Trophoblast cell (in vitro differentiated cells and primary cell): Measurements from ENCODE around the gene CLTB.
A peak's percentile ranks its signal among the peaks of the same experiment; 100 is the strongest.

ENCODE experiments used
- DNase-seq, 2 donors: peaks; one replicate each; pipeline ENCODE4 v3.0.0-alpha.2; 2016
- H2AFZ ChIP-seq: 2 replicates; pipeline ENCODE4 v1.6.1; 2013; ENCODE audit warnings: low read length, moderate library complexity, mild to moderate bottlenecking; ENCODE audit not compliant: insufficient read depth, poor library complexity
- H2AK5ac ChIP-seq: 2 replicates; pipeline ENCODE4 v1.6.1; 2013; ENCODE audit warnings: mild to moderate bottlenecking, low read length
- H2BK120ac ChIP-seq: 2 replicates; pipeline ENCODE4 v1.6.1; 2013; ENCODE audit warnings: low read length, mild to moderate bottlenecking, moderate library complexity; ENCODE audit not compliant: insufficient read depth, poor library complexity
- H2BK12ac ChIP-seq: 2 replicates; pipeline ENCODE4 v1.6.1; 2013; ENCODE audit warnings: mild to moderate bottlenecking, low read length, moderate library complexity
- H2BK5ac ChIP-seq: 2 replicates; pipeline ENCODE4 v1.6.1; 2013; ENCODE audit warnings: low read length, low read depth, moderate library complexity, mild to moderate bottlenecking; ENCODE audit not compliant: poor library complexity
- H3K14ac ChIP-seq: 2 replicates; pipeline ENCODE4 v1.6.1; 2013; ENCODE audit warnings: mild to moderate bottlenecking, low read length
- H3K18ac ChIP-seq: 2 replicates; pipeline ENCODE4 v1.6.1; 2013; ENCODE audit warnings: mild to moderate bottlenecking, low read length
- H3K23ac ChIP-seq: 2 replicates; pipeline ENCODE4 v1.6.1; 2013; ENCODE audit warnings: low read length
- H3K27ac ChIP-seq: 2 replicates; pipeline ENCODE4 v1.5.1; 2013; ENCODE audit warnings: low read depth, mild to moderate bottlenecking, inconsistent platforms, low read length, moderate library complexity
- H3K27me3 ChIP-seq: 2 replicates; pipeline ENCODE4 v1.6.1; 2013; ENCODE audit warnings: inconsistent platforms, mild to moderate bottlenecking, low read length, moderate library complexity; ENCODE audit not compliant: insufficient read depth
- H3K36me3 ChIP-seq, 2 experiments: 1 replicate in 1 of 2; 2 replicates in 1 of 2; pipeline ENCODE4 v1.6.1; 2013; ENCODE audit warnings: low read length in 2 of 2, mild to moderate bottlenecking in 2 of 2, moderate library complexity in 1 of 2; ENCODE audit not compliant: insufficient read depth in 2 of 2, control insufficient read depth in 1 of 2
- H3K4ac ChIP-seq: 2 replicates; pipeline ENCODE4 v1.6.1; 2013; ENCODE audit warnings: low read depth, mild to moderate bottlenecking, low read length, moderate library complexity
- H3K4me1 ChIP-seq, 2 experiments: 1 replicate in 1 of 2; 2 replicates in 1 of 2; pipeline ENCODE4 v1.6.1; 2013; ENCODE audit warnings: low read length in 2 of 2, mild to moderate bottlenecking in 2 of 2, moderate library complexity in 1 of 2; ENCODE audit not compliant: insufficient read depth in 2 of 2, control insufficient read depth in 1 of 2
- H3K4me2 ChIP-seq: 2 replicates; pipeline ENCODE4 v1.6.1; 2013; ENCODE audit warnings: inconsistent platforms, mild to moderate bottlenecking, low read length, moderate library complexity
- H3K4me3 ChIP-seq: 2 replicates; pipeline ENCODE4 v1.5.1; 2013; ENCODE audit warnings: mild to moderate bottlenecking, low read depth, low read length, inconsistent platforms
- H3K79me1 ChIP-seq: one replicate; pipeline ENCODE4 v1.6.1; 2013; ENCODE audit warnings: low read length
- H3K79me2 ChIP-seq: 2 replicates; pipeline ENCODE4 v1.6.1; 2013; ENCODE audit warnings: low read length, mild to moderate bottlenecking; ENCODE audit not compliant: control insufficient read depth, insufficient read depth, poor library complexity
- H3K9ac ChIP-seq: 2 replicates; pipeline ENCODE4 v1.6.1; 2013; ENCODE audit warnings: mild to moderate bottlenecking, low read length
- H3K9me3 ChIP-seq: 2 replicates; pipeline ENCODE4 v1.6.1; 2013; ENCODE audit warnings: low read depth, mild to moderate bottlenecking, control low read depth, inconsistent platforms, low read length; ENCODE audit not compliant: insufficient read depth
- H4K12ac ChIP-seq: 2 replicates; pipeline ENCODE4 v1.6.1; 2013; ENCODE audit warnings: low read depth, mild to moderate bottlenecking, low read length, moderate library complexity
- H4K8ac ChIP-seq: 2 replicates; pipeline ENCODE4 v1.6.1; 2013; ENCODE audit warnings: low read depth, mild to moderate bottlenecking, low read length, moderate library complexity
- H4K91ac ChIP-seq: one replicate; pipeline ENCODE4 v1.6.1; 2013; ENCODE audit warnings: low read depth, mild to moderate bottlenecking, low read length, moderate library complexity
- WGBS: extraction: QIAGEN DNeasy Blood & Tissue Kit; methylation state at CpG from one replicate; pipeline ENCODE4 v1.1.7; 2013; ENCODE audit warnings: missing lambda C conversion rate; ENCODE audit not compliant: insufficient read length, insufficient coverage; ENCODE audit errors: extremely low coverage; 5-methylcytosine and 5-hydroxymethylcytosine counted together

The CLTB gene

GRCh38 chr5:176389135-176390123 lies 26.9 kb downstream of the CLTB start:
- peak overlapping the region; percentile 92 for H2AK5ac ChIP-seq

GRCh38 chr5:176388444-176389134 lies 27.8 kb downstream of the CLTB start, which contains the start of the genes HIGD2A and NOP16:
HIGD2A (plus strand) TSS chr5:176388751; CDS start chr5:176388820, 69 bp downstream.
NOP16 (minus strand) TSS chr5:176388598; CDS start chr5:176388539, 59 bp downstream.
- H3K23ac ChIP-seq = no peak within 1 kb of the TSS
- H2AFZ ChIP-seq = peak within 1 kb of the TSS; percentile 84
- H3K14ac ChIP-seq = peak within 1 kb of the TSS; percentile 96
- peak within 1 kb of the TSS; percentile 86 for H3K4ac ChIP-seq
- H2BK5ac ChIP-seq = peak within 1 kb of the TSS; percentile 96
- H2BK120ac ChIP-seq = peak within 1 kb of the TSS; percentile 92
- peak within 1 kb of the TSS; percentile 96 for H3K27ac ChIP-seq
- no CpG with 5 or more reads among the region's 47 CpGs for WGBS
- no peak within 1 kb of the TSS for H2BK12ac ChIP-seq
- peak within 1 kb of the TSS; percentile 97 for H4K12ac ChIP-seq
- peaks cover 0 to 7% of the 10 kb centered on the region in 2 experiments for H3K4me1 ChIP-seq
- H3K79me2 ChIP-seq = peaks cover 11% of the 10 kb centered on the region
- H3K18ac ChIP-seq = peak within 1 kb of the TSS; percentile 91
- peak within 1 kb of the TSS; percentile 95 for H4K91ac ChIP-seq
- peaks cover 9% of the 10 kb centered on the region for H3K79me1 ChIP-seq
- H3K4me2 ChIP-seq = peak within 1 kb of the TSS; percentile 86
- H4K8ac ChIP-seq = peak within 1 kb of the TSS; percentile 96
- no peaks in the 10 kb centered on the region for H3K9me3 ChIP-seq
- peak; percentile 98 to 99 for DNase-seq
- peak within 1 kb of the TSS; percentile 92 for H2AK5ac ChIP-seq
- peak within 1 kb of the TSS; percentile 91 for H3K9ac ChIP-seq
- H3K27me3 ChIP-seq = no peaks in the 10 kb centered on the region
- peaks cover 35 to 49% of the 10 kb centered on the region in 2 experiments for H3K36me3 ChIP-seq
- peak within 1 kb of the TSS; percentile 82 for H3K4me3 ChIP-seq

More at GRCh38 chr5:176389135-176390123, 26.9 kb downstream of the CLTB start:
- H3K18ac ChIP-seq = peak overlapping the region; percentile 88
- WGBS = no CpG with 5 or more reads among the region's 41 CpGs
- H2AFZ ChIP-seq = peak overlapping the region; percentile 83
- no peak for DNase-seq
- peak overlapping the region; percentile 94 for H2BK5ac ChIP-seq
- H3K4ac ChIP-seq = peak overlapping the region; percentile 68
- no peak overlapping the region for H2BK12ac ChIP-seq
- peak overlapping the region; percentile 96 for H3K14ac ChIP-seq
- peak overlapping the region; percentile 96 for H3K27ac ChIP-seq
- no peak overlapping the region for H3K23ac ChIP-seq
- H3K9ac ChIP-seq = peak overlapping the region; percentile 91
- peak overlapping the region; percentile 96 for H4K8ac ChIP-seq
- H3K79me2 ChIP-seq = peaks cover 11% of the 10 kb centered on the region
- peak overlapping the region; percentile 86 for H3K4me2 ChIP-seq
- H3K36me3 ChIP-seq = peaks cover 31 to 47% of the 10 kb centered on the region in 2 experiments
- peak overlapping the region; percentile 79 for H3K4me3 ChIP-seq
- peak overlapping the region; percentile 92 for H2BK120ac ChIP-seq
- no peaks in the 10 kb centered on the region for H3K27me3 ChIP-seq
- H3K79me1 ChIP-seq = peaks cover 9% of the 10 kb centered on the region
- peak overlapping the region; percentile 95 for H4K91ac ChIP-seq
- peak overlapping the region; percentile 97 for H4K12ac ChIP-seq
- peaks cover 0 to 7% of the 10 kb centered on the region in 2 experiments for H3K4me1 ChIP-seq
- no peaks in the 10 kb centered on the region for H3K9me3 ChIP-seq

- Histone ChIP-seq H2AFZ (peak overlapping the region; percentile 34), H3K27ac (no peak overlapping the region), H3K9me3 (no peaks in the 10 kb centered on the region), H4K8ac (peak overlapping the region; percentile 81), H2BK5ac (no peak overlapping the region), H3K4me2 (peak overlapping the region; percentile 56), H2BK120ac (peak overlapping the region; percentile 36), H4K91ac (peak overlapping the region; percentile 28), H2AK5ac (peak overlapping the region; percentile 80), H3K4me3 (peak overlapping the region; percentile 82), H3K27me3 (no peaks in the 10 kb centered on the region), H3K36me3 (peaks cover 37 to 51% of the 10 kb centered on the region in 2 experiments), H3K23ac (no peak overlapping the region), H3K79me1 (peaks cover 9% of the 10 kb centered on the region), H4K12ac (peak overlapping the region; percentile 14), H3K79me2 (peaks cover 11% of the 10 kb centered on the region), H3K4me1 (peaks cover 0 to 7% of the 10 kb centered on the region in 2 experiments), H3K4ac (peak overlapping the region; percentile 86), H2BK12ac (no peak overlapping the region), H3K18ac (peak overlapping the region; percentile 74), H3K14ac (peak overlapping the region; percentile 82), H3K9ac (peak overlapping the region; percentile 73)
- no peak for DNase-seq
- no CpG with 5 or more reads among the region's 29 CpGs for WGBS
These were observed 28.3 kb downstream of the CLTB start for GRCh38 chr5:176388003-176388443.

- Histone ChIP-seq H3K9me3 (no peaks in the 10 kb centered on the region), H3K4me2 (peak overlapping the region; percentile 56), H4K12ac (no peak overlapping the region), H3K27ac (no peak overlapping the region), H3K18ac (no peak overlapping the region), H3K79me1 (peaks cover 9% of the 10 kb centered on the region), H2BK5ac (no peak overlapping the region), H4K91ac (peak overlapping the region; percentile 29), H2AFZ (no peak overlapping the region), H3K79me2 (peaks cover 11% of the 10 kb centered on the region), H3K4me3 (no peak overlapping the region), H2BK120ac (no peak overlapping the region), H2BK12ac (no peak overlapping the region), H3K36me3 (peaks cover 36 to 51% of the 10 kb centered on the region in 2 experiments), H3K14ac (no peak overlapping the region), H3K9ac (peak overlapping the region; percentile 67), H3K4ac (peak overlapping the region; percentile 85), H4K8ac (no peak overlapping the region), H2AK5ac (no peak overlapping the region), H3K4me1 (peaks cover 0 to 7% of the 10 kb centered on the region in 2 experiments), H3K27me3 (no peaks in the 10 kb centered on the region), H3K23ac (no peak overlapping the region)
- DNase-seq = no peak
- WGBS = no CpG with 5 or more reads among the region's 8 CpGs
These were observed 28.9 kb downstream of the CLTB start for GRCh38 chr5:176387384-176387925.
